Measurements from ENCODE around the gene NFATC4. TPM values are rescaled to one million over a fixed set of nuclear protein-coding genes. Genes with fewer than 3 reads are reported as not detected.

NFATC4 gene
- polyA plus RNA-seq, 1 donor from 2014 or later: 0.22 TPM

DNA sequence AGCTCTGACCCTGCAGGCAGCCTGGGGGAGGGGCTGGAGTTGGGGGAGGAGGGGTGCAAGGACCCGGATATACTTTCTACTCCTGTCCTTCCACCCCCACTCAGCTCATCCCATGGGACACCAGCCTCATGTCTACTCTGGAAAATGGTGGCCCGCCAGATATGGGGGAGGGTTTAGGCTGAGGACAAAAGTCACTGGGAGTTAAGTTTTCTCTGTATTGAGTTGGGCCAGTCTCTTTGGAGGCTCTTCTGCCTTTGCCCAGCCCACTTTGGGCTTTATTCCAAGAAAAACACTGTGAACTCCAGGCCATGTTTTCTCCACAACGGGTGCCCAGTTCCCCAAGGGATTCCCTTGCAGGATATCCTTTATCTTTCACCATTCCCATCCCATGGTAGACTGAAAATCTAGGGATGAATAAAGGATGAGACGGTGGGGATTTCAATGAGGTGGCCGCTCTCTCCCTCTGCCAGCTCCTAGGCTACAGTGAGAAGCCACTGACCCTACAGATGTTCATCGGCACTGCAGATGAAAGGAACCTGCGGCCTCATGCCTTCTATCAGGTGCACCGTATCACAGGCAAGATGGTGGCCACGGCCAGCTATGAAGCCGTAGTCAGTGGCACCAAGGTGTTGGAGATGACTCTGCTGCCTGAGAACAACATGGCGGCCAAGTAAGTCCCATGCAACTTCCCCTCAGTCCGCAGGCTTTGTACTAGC, 4.9 kb downstream of the NFATC4 start:
- Histone ChIP-seq H3K4me2 (ENCODE audit: low read length) (no peak overlapping the region), H3K27ac (ENCODE audit: low read length) (no peak overlapping the region), H3K4me3 (ENCODE audit: low read length) (no peak overlapping the region), H3K27me3 (ENCODE audit: insufficient read depth, low read depth, low read length) (no peaks in the 10 kb centered on the region), H3K9ac (ENCODE audit: low read length) (no peak overlapping the region), H4K20me1 (ENCODE audit: insufficient read depth) (no peaks in the 10 kb centered on the region), H3K36me3 (ENCODE audit: insufficient read depth, low read length) (no peaks in the 10 kb centered on the region), H3K79me2 (replicated peaks; ENCODE audit: insufficient read depth, low read length) (no peaks in the 10 kb centered on the region), H3K9me3 (ENCODE audit: low read length) (no peaks in the 10 kb centered on the region), H2AFZ (ENCODE audit: low read depth, low read length) (no peak overlapping the region), H3F3A (ENCODE audit: insufficient read depth, low read length, poor library complexity, severe bottlenecking) (no peaks in the 10 kb centered on the region), H3K9me2 (ENCODE audit: insufficient read depth, low read length) (no peaks in the 10 kb centered on the region)
- TF ChIP-seq RAD21 (conservative IDR thresholded peaks at IDR 0.05) (no peak), MXI1 (conservative IDR thresholded peaks at IDR 0.05; ENCODE audit: poor library complexity, severe bottlenecking) (no peak), EP300 (conservative IDR thresholded peaks at IDR 0.05; ENCODE audit: poor library complexity, severe bottlenecking) (no peak), TAF1 (IDR thresholded peaks at IDR 0.05; ENCODE audit: low read depth) (no peak), SMC3 (conservative IDR thresholded peaks at IDR 0.05; ENCODE audit: poor library complexity) (no peak), POLR2AphosphoS5 (IDR thresholded peaks at IDR 0.05) (no peak), EZH2 (IDR thresholded peaks at IDR 0.05; ENCODE audit: borderline replicate concordance, insufficient read depth, low read length, poor library complexity, severe bottlenecking) (no peak)
- TF ChIP-seq, protein P1, sequence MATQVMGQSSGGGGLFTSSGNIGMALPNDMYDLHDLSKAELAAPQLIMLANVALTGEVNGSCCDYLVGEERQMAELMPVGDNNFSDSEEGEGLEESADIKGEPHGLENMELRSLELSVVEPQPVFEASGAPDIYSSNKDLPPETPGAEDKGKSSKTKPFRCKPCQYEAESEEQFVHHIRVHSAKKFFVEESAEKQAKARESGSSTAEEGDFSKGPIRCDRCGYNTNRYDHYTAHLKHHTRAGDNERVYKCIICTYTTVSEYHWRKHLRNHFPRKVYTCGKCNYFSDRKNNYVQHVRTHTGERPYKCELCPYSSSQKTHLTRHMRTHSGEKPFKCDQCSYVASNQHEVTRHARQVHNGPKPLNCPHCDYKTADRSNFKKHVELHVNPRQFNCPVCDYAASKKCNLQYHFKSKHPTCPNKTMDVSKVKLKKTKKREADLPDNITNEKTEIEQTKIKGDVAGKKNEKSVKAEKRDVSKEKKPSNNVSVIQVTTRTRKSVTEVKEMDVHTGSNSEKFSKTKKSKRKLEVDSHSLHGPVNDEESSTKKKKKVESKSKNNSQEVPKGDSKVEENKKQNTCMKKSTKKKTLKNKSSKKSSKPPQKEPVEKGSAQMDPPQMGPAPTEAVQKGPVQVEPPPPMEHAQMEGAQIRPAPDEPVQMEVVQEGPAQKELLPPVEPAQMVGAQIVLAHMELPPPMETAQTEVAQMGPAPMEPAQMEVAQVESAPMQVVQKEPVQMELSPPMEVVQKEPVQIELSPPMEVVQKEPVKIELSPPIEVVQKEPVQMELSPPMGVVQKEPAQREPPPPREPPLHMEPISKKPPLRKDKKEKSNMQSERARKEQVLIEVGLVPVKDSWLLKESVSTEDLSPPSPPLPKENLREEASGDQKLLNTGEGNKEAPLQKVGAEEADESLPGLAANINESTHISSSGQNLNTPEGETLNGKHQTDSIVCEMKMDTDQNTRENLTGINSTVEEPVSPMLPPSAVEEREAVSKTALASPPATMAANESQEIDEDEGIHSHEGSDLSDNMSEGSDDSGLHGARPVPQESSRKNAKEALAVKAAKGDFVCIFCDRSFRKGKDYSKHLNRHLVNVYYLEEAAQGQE (IDR thresholded peaks at IDR 0.05; ENCODE audit: borderline replicate concordance): no peak
- TF ChIP-seq, protein P2, sequence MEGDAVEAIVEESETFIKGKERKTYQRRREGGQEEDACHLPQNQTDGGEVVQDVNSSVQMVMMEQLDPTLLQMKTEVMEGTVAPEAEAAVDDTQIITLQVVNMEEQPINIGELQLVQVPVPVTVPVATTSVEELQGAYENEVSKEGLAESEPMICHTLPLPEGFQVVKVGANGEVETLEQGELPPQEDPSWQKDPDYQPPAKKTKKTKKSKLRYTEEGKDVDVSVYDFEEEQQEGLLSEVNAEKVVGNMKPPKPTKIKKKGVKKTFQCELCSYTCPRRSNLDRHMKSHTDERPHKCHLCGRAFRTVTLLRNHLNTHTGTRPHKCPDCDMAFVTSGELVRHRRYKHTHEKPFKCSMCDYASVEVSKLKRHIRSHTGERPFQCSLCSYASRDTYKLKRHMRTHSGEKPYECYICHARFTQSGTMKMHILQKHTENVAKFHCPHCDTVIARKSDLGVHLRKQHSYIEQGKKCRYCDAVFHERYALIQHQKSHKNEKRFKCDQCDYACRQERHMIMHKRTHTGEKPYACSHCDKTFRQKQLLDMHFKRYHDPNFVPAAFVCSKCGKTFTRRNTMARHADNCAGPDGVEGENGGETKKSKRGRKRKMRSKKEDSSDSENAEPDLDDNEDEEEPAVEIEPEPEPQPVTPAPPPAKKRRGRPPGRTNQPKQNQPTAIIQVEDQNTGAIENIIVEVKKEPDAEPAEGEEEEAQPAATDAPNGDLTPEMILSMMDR (IDR thresholded peaks at IDR 0.05; ENCODE audit: poor library complexity, severe bottlenecking): no peak

DNA sequence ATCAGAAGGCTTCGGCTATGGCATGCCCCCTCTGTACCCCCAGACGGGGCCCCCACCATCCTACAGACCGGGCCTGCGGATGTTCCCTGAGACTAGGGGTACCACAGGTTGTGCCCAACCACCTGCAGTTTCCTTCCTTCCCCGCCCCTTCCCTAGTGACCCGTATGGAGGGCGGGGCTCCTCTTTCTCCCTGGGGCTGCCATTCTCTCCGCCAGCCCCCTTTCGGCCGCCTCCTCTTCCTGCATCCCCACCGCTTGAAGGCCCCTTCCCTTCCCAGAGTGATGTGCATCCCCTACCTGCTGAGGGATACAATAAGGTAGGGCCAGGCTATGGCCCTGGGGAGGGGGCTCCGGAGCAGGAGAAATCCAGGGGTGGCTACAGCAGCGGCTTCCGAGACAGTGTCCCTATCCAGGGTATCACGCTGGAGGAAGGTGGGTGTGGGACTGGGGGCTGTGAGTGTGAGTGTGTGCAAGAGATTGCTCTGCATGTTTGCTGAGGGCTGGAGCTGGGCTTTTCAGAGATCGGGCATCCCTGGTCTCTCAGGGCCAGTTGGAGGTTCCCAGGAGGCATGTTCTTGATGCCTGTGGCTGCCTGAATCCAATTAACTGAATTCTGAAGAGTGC, 8.6 kb downstream of the NFATC4 start:
- H3K4me3 ChIP-seq (ENCODE audit: low read length): no peak overlapping the region

More for the DNA sequence above, 8.6 kb downstream of the NFATC4 start:
- no peaks in the 10 kb centered on the region for H3K36me3 ChIP-seq (ENCODE audit: insufficient read depth, low read length)
- no peak overlapping the region for H3K27ac ChIP-seq (ENCODE audit: low read length)
- no peaks in the 10 kb centered on the region for H3K27me3 ChIP-seq (ENCODE audit: insufficient read depth, low read depth, low read length)
- no peaks in the 10 kb centered on the region for H3F3A ChIP-seq (ENCODE audit: insufficient read depth, low read length, poor library complexity, severe bottlenecking)
- TF ChIP-seq, protein P1 (IDR thresholded peaks at IDR 0.05; ENCODE audit: borderline replicate concordance): no peak
- TF ChIP-seq TAF1 (IDR thresholded peaks at IDR 0.05; ENCODE audit: low read depth) (no peak), EP300 (conservative IDR thresholded peaks at IDR 0.05; ENCODE audit: poor library complexity, severe bottlenecking) (no peak), POLR2AphosphoS5 (IDR thresholded peaks at IDR 0.05) (no peak), RAD21 (conservative IDR thresholded peaks at IDR 0.05) (no peak), SMC3 (conservative IDR thresholded peaks at IDR 0.05; ENCODE audit: poor library complexity) (no peak), EZH2 (IDR thresholded peaks at IDR 0.05; ENCODE audit: borderline replicate concordance, insufficient read depth, low read length, poor library complexity, severe bottlenecking) (no peak), MXI1 (conservative IDR thresholded peaks at IDR 0.05; ENCODE audit: poor library complexity, severe bottlenecking) (no peak)
- TF ChIP-seq, protein P2 (IDR thresholded peaks at IDR 0.05; ENCODE audit: poor library complexity, severe bottlenecking): no peak
- no peaks in the 10 kb centered on the region for H4K20me1 ChIP-seq (ENCODE audit: insufficient read depth)
- no peak overlapping the region for H3K9ac ChIP-seq (ENCODE audit: low read length)
- no peak overlapping the region for H3K4me2 ChIP-seq (ENCODE audit: low read length)
- H3K9me3 ChIP-seq (ENCODE audit: low read length): no peaks in the 10 kb centered on the region
- H3K9me2 ChIP-seq (ENCODE audit: insufficient read depth, low read length): no peaks in the 10 kb centered on the region
- H3K79me2 ChIP-seq (replicated peaks; ENCODE audit: insufficient read depth, low read length): no peaks in the 10 kb centered on the region
- H2AFZ ChIP-seq (ENCODE audit: low read depth, low read length): no peak overlapping the region

Data from neural cell (in vitro differentiated cells).